ENCODE results near the gene OR5D18.
"Not testable (repeated sequence)": the region's sequence is repeated elsewhere in the genome, so short reads cannot be mapped to it uniquely, and the experiment has no call there.

Gene OR5D18

GRCh38 chr11:55819330-55819729 is at the start of gene OR5D18:
TSS of gene OR5D18 (plus strand) at chr11:55819630. CDS start at chr11:55819630, 0 bp downstream.
- DNase-seq (ENCODE audit: low read depth) = no peak

- no peak for DNase-seq (ENCODE audit: low read depth)
Observed at GRCh38 chr11:55773138-55773537, 46.3 kb upstream of the OR5D18 start, which contains the start of gene OR5D13. TSS of gene OR5D13 (plus strand) at chr11:55773438. CDS start at chr11:55773438, 0 bp downstream.

- no peak for DNase-seq (ENCODE audit: low read depth)
Observed at GRCh38 chr11:55791606-55792005, 27.8 kb upstream of the OR5D18 start.

- DNase-seq (ENCODE audit: low read depth) = no peak
Observed at GRCh38 chr11:55793321-55793720, 26.1 kb upstream of the OR5D18 start.

GRCh38 chr11:55795256-55795655 is 24.2 kb upstream of the OR5D18 start, which contains the start of gene OR5D14:
TSS of gene OR5D14 (plus strand) at chr11:55795556. CDS start at chr11:55795556, 0 bp downstream.
- no peak for DNase-seq (ENCODE audit: low read depth)

- DNase-seq (ENCODE audit: low read depth) = no peak
Observed at GRCh38 chr11:55806248-55806647, 13.2 kb upstream of the OR5D18 start.

GRCh38 chr11:55811067-55811466 is 8.4 kb upstream of the OR5D18 start, which contains the start of gene OR5L1:
TSS of gene OR5L1 (plus strand) at chr11:55811367. CDS start at chr11:55811467, 100 bp downstream.
- DNase-seq (ENCODE audit: low read depth) = no peak

- no peak for DNase-seq (ENCODE audit: low read depth)
Observed at GRCh38 chr11:55826919-55827318, 7.5 kb downstream of the OR5D18 start, which contains the start of gene OR5L2. TSS of gene OR5L2 (plus strand) at chr11:55827219. CDS start at chr11:55827219, 0 bp downstream.

GRCh38 chr11:55838452-55838851 is 19.0 kb downstream of the OR5D18 start, which contains the start of gene OR5D16:
TSS of gene OR5D16 (plus strand) at chr11:55838752. CDS start at chr11:55838752, 0 bp downstream.
- DNase-seq (ENCODE audit: low read depth) = no peak

GRCh38 chr11:55847453-55847852 is 28.0 kb downstream of the OR5D18 start:
- DNase-seq (ENCODE audit: low read depth) = no peak

- DNase-seq (ENCODE audit: low read depth) = no peak
Observed at GRCh38 chr11:55849037-55849436, 29.6 kb downstream of the OR5D18 start.

GRCh38 chr11:55852141-55852540 is 32.7 kb downstream of the OR5D18 start:
- no peak for DNase-seq (ENCODE audit: low read depth)

- no peak for DNase-seq (ENCODE audit: low read depth)
Observed at GRCh38 chr11:55854704-55855103, 35.3 kb downstream of the OR5D18 start.

- DNase-seq (ENCODE audit: low read depth) = not testable (repeated sequence)
Observed at GRCh38 chr11:55867354-55867753, 47.9 kb downstream of the OR5D18 start.

Measured in activated T-cell treated with anti-CD3 and anti-CD28 coated beads for 24 hours (primary cell).